NB4 (cell line): ENCODE measurements around the gene NAALADL2.

Source experiments
- CTCF ChIP-seq: IDR thresholded peaks from one replicate; pipeline ENCODE4 v1.5.1; 2012; ENCODE audit warnings: low read depth, low read length
- MYC ChIP-seq: IDR thresholded peaks from 2 replicates; pipeline ENCODE4 v1.6.1; 2011; ENCODE audit warnings: low read depth, low read length
- POLR2A ChIP-seq: IDR thresholded peaks from 2 replicates; pipeline ENCODE4 v1.6.1; 2011; ENCODE audit warnings: mild to moderate bottlenecking; ENCODE audit not compliant: insufficient read length; ENCODE audit errors: extremely low read depth

GRCh38 chr3:175662815-175663214, 803.7 kb downstream of the NAALADL2 start:
- TF ChIP-seq CTCF (no peak), POLR2A (no peak), MYC (no peak)
